Fibroblast of lung (primary cell): ENCODE measurements around the gene ITIH2. TPM values are rescaled to one million over a fixed set of nuclear protein-coding genes. Genes with fewer than 3 reads are reported as not detected.
"Not testable (repeated sequence)": the region's sequence is repeated elsewhere in the genome, so short reads cannot be mapped to it uniquely, and the experiment has no call there.

Experiments used
- DNase-seq, 2 donors: peaks; one replicate each; pipeline versions ENCODE4 v3.0.0 to v3.0.0-alpha.2; 2010; ENCODE audit warnings: low read depth in 2 of 2
- H2AFZ ChIP-seq: 2 replicates; pipeline ENCODE4 v1.5.1; 2012; ENCODE audit warnings: low read length, control low read depth, inconsistent platforms
- H3K27ac ChIP-seq: 2 replicates; pipeline ENCODE4 v1.5.1; 2011; ENCODE audit warnings: low read length, control low read depth; ENCODE audit not compliant: insufficient read depth
- H3K27me3 ChIP-seq: 2 replicates; pipeline ENCODE4 v1.5.1; 2011; ENCODE audit warnings: mild to moderate bottlenecking, low read length; ENCODE audit not compliant: control insufficient read depth, insufficient read depth
- H3K36me3 ChIP-seq: 2 replicates; pipeline ENCODE4 v1.5.1; 2011; ENCODE audit warnings: low read length; ENCODE audit not compliant: control insufficient read depth, insufficient read depth
- H3K4me1 ChIP-seq: 2 replicates; pipeline ENCODE4 v1.5.1; 2011; ENCODE audit warnings: low read length; ENCODE audit not compliant: control insufficient read depth, insufficient read depth; ENCODE audit errors: extremely low read depth
- H3K4me2 ChIP-seq: 2 replicates; pipeline ENCODE4 v1.5.1; 2011; ENCODE audit warnings: low read length, control low read depth; ENCODE audit not compliant: insufficient read depth; ENCODE audit errors: extremely low read depth
- H3K4me3 ChIP-seq, 4 experiments: fragments of 200-600 bp in 1 of 4; sonication (generic) in 1 of 4; replicated peaks in 1 of 4; 2 replicates each; pipeline ENCODE4 v1.5.1; 2011 to 2016; ENCODE audit warnings: low read length in 4 of 4, low read depth in 3 of 4, mild to moderate bottlenecking in 3 of 4, control low read depth in 2 of 4, inconsistent platforms in 1 of 4, mixed read lengths in 1 of 4; ENCODE audit not compliant: insufficient read depth in 1 of 4; ENCODE audit errors: control extremely low read depth in 1 of 4
- H3K79me2 ChIP-seq: 2 replicates; pipeline ENCODE4 v1.5.1; 2012; ENCODE audit warnings: mild to moderate bottlenecking, low read length, inconsistent platforms; ENCODE audit not compliant: control insufficient read depth, insufficient read depth
- H3K9ac ChIP-seq: 2 replicates; pipeline ENCODE4 v1.5.1; 2011; ENCODE audit warnings: mild to moderate bottlenecking, low read length, control low read depth; ENCODE audit not compliant: insufficient read depth
- H3K9me3 ChIP-seq: 2 replicates; pipeline ENCODE4 v1.5.1; 2012; ENCODE audit warnings: low read depth, low read length; ENCODE audit not compliant: control insufficient read depth, insufficient read depth
- H4K20me1 ChIP-seq: 2 replicates; pipeline ENCODE4 v1.5.1; 2011; ENCODE audit warnings: low read length; ENCODE audit not compliant: control insufficient read depth, insufficient read depth; ENCODE audit errors: extremely low read depth
- CTCF ChIP-seq, 2 donors: IDR thresholded peaks in 1 of 2; conservative IDR thresholded peaks in 1 of 2; 1 replicate in 1 of 2; 2 replicates in 1 of 2; pipeline ENCODE4 v1.5.1; 2011 to 2012; ENCODE audit warnings: low read length in 2 of 2, control low read depth in 1 of 2, inconsistent platforms in 1 of 2, low read depth in 1 of 2, mild to moderate bottlenecking in 1 of 2
- EZH2 ChIP-seq: IDR thresholded peaks from 2 replicates; pipeline ENCODE4 v1.5.1; 2012; ENCODE audit warnings: low read length, control low read depth, mild to moderate bottlenecking; ENCODE audit errors: missing control alignments
- polyA minus RNA-seq: library from RNA; depleted of rRNA, polyadenylated mRNA; stranded (reverse); fragments of >200 nt; gene quantifications from 2 replicates; pipeline ENCODE4 v1.2.3, GENCODE V29; 2011; ENCODE audit warnings: low replicate concordance
- polyA plus RNA-seq, 2 donors: library from polyadenylated mRNA; depleted of rRNA in 1 of 2; stranded (reverse) in 1 of 2; unstranded in 1 of 2; fragments of >200 nt; gene quantifications; 2 replicates each; pipeline ENCODE4 v1.2.1, GENCODE V29; 2011 to 2012; ENCODE audit warnings: missing spikeins in 1 of 2
- total RNA-seq: library from RNA; depleted of rRNA; stranded (reverse); fragments of >200 nt; gene quantifications from 2 replicates; pipeline ENCODE4 v1.2.1, GENCODE V29; 2014

The ITIH2 gene, protein sequence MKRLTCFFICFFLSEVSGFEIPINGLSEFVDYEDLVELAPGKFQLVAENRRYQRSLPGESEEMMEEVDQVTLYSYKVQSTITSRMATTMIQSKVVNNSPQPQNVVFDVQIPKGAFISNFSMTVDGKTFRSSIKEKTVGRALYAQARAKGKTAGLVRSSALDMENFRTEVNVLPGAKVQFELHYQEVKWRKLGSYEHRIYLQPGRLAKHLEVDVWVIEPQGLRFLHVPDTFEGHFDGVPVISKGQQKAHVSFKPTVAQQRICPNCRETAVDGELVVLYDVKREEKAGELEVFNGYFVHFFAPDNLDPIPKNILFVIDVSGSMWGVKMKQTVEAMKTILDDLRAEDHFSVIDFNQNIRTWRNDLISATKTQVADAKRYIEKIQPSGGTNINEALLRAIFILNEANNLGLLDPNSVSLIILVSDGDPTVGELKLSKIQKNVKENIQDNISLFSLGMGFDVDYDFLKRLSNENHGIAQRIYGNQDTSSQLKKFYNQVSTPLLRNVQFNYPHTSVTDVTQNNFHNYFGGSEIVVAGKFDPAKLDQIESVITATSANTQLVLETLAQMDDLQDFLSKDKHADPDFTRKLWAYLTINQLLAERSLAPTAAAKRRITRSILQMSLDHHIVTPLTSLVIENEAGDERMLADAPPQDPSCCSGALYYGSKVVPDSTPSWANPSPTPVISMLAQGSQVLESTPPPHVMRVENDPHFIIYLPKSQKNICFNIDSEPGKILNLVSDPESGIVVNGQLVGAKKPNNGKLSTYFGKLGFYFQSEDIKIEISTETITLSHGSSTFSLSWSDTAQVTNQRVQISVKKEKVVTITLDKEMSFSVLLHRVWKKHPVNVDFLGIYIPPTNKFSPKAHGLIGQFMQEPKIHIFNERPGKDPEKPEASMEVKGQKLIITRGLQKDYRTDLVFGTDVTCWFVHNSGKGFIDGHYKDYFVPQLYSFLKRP
- total RNA-seq (not detected in 2 replicates), polyA plus RNA-seq (not detected in 2 replicates), polyA minus RNA-seq (0.22 and 0.27 TPM in 2 replicates)
- polyA plus RNA-seq (2012) = not detected in 2 replicates

DNA sequence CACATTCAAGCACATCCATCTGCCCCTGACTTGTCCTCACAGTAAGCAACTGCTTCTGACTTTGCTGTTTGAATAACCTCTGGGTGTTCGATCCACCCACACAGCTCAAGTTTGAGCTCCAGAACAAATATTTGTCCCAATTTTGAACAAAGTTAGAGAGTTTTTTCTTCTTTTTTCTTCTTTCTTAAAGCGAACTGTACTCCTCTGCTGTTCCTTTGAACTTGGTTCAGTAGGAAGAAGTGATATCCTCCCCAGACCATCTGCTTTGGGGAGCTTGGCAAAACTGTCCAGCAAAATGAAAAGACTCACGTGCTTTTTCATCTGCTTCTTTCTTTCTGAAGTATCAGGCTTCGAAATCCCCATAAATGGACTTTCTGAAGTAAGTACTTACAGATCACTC lies at the start of gene ITIH2:
Gene ITIH2 (plus strand): TSS at position 177 of the 400 bp plus-strand sequence. CDS start 119 bp downstream, at position 296.
- TF ChIP-seq CTCF (conservative IDR thresholded peaks at IDR 0.05 in 1 of 2, IDR thresholded peaks at IDR 0.05 in 1 of 2; ENCODE audit: low read depth in 1 of 2, low read length in 2 of 2) (no peak), EZH2 (no peak)
- Histone ChIP-seq H3K4me1 (no peaks in the 10 kb centered on the region), H3K27ac (no peak within 1 kb of the TSS), H3K9me3 (no peaks in the 10 kb centered on the region), H3K4me2 (no peak within 1 kb of the TSS), H4K20me1 (no peaks in the 10 kb centered on the region), H3K4me3 (no peak within 1 kb of the TSS), H3K36me3 (no peaks in the 10 kb centered on the region), H3K79me2 (no peaks in the 10 kb centered on the region), H3K9ac (no peak within 1 kb of the TSS), H2AFZ (no peak within 1 kb of the TSS), H3K27me3 (no peaks in the 10 kb centered on the region)
- no peak for DNase-seq

GRCh38 chr10:7657079-7657478 lies 46.0 kb upstream of the ITIH2 start:
- not testable (repeated sequence) for H3K27ac ChIP-seq, DNase-seq, H3K27me3 ChIP-seq, H3K9me3 ChIP-seq, H3K4me2 ChIP-seq, H2AFZ ChIP-seq, H3K9ac ChIP-seq, H3K79me2 ChIP-seq, H3K36me3 ChIP-seq, H3K4me3 ChIP-seq, H3K4me1 ChIP-seq, H4K20me1 ChIP-seq

GRCh38 chr10:7657552-7657951 lies 45.6 kb upstream of the ITIH2 start:
- H3K79me2 ChIP-seq = no peaks in the 10 kb centered on the region
- H3K36me3 ChIP-seq = no peaks in the 10 kb centered on the region
- no peak overlapping the region for H3K4me2 ChIP-seq
- no peak for DNase-seq
- H3K9ac ChIP-seq = no peak overlapping the region
- H2AFZ ChIP-seq = no peak overlapping the region
- no peaks in the 10 kb centered on the region for H4K20me1 ChIP-seq
- TF ChIP-seq CTCF (conservative IDR thresholded peaks at IDR 0.05 in 1 of 2, IDR thresholded peaks at IDR 0.05 in 1 of 2; ENCODE audit: low read depth in 1 of 2, low read length in 2 of 2) = no peak
- TF ChIP-seq EZH2 = no peak
- H3K27me3 ChIP-seq = no peaks in the 10 kb centered on the region
- H3K4me1 ChIP-seq = no peaks in the 10 kb centered on the region
- no peak overlapping the region for H3K4me3 ChIP-seq
- no peaks in the 10 kb centered on the region for H3K9me3 ChIP-seq
- H3K27ac ChIP-seq = no peak overlapping the region
